ENCODE results near the gene AUNIP. TPM values are rescaled to one million over a fixed set of nuclear protein-coding genes. Genes with fewer than 3 reads are reported as not detected.

The AUNIP gene
- polyA plus RNA-seq, 1 of the 3 experiments (the other 2 are of a cell fraction): 1.9 TPM

- peaks cover 0 to 28% of the 10 kb centered on the region in 2 experiments for H3K36me3 ChIP-seq (replicated peaks in 1 of 2; ENCODE audit: control insufficient read depth in 1 of 2, insufficient read depth in 2 of 2, low read length in 1 of 2)
- WGBS (ENCODE audit: low lambda C conversion rate): 86% methylated on average over 10 of the region's 10 CpGs
- no peaks in the 10 kb centered on the region for H3K27me3 ChIP-seq (ENCODE audit: insufficient read depth)
- H3F3A ChIP-seq (replicated peaks; ENCODE audit: insufficient read depth): peaks cover 24% of the 10 kb centered on the region
- H3K4me1 ChIP-seq (ENCODE audit: control insufficient read depth in 1 of 2, insufficient read depth in 2 of 2, low read depth in 1 of 2, low read length in 1 of 2): peaks cover 0 to 20% of the 10 kb centered on the region in 2 experiments; a peak in 3 of 4 replicates
- POLR2A ChIA-PET: interaction anchor here (1.0 kb wide), 1 partner anchor 107 kb away, joined by 3 read pairs; no protein-coding TSS in a partner anchor
- no peak overlapping the region for H2AFZ ChIP-seq (ENCODE audit: low read depth)
- H3K4me3 ChIP-seq (ENCODE audit: low read depth in 2 of 2, low read length in 1 of 2): no peak overlapping the region
- CTCF ChIA-PET: interaction anchor here (1.0 to 2.9 kb wide), 4 partner anchors 9 to 109 kb away, joined by 3 to 18 read pairs (median 6); partner anchors contain the start of gene PAFAH2
- no peaks in the 10 kb centered on the region for H4K20me1 ChIP-seq (ENCODE audit: insufficient read depth)
- TF ChIP-seq CTCF (IDR thresholded peaks at IDR 0.05) (no peak), TEAD4 (IDR thresholded peaks at IDR 0.05; ENCODE audit: borderline replicate concordance, insufficient read depth) (no peak), NRF1 (IDR thresholded peaks at IDR 0.05; ENCODE audit: low read depth, low read length) (no peak), FOXJ3 (CRISPR knock-in tag; IDR thresholded peaks at IDR 0.05) (no peak), RXRA (IDR thresholded peaks at IDR 0.05; ENCODE audit: borderline replicate concordance, low read depth) (no peak), SIN3A (IDR thresholded peaks at IDR 0.05; ENCODE audit: borderline replicate concordance, low read depth, low read length) (no peak), SMC3 (IDR thresholded peaks at IDR 0.05; ENCODE audit: low read depth, low read length) (no peak), PBX3 (IDR thresholded peaks at IDR 0.05) (no peak), GATA2 (CRISPR knock-in tag; IDR thresholded peaks at IDR 0.05) (no peak), YY1 (IDR thresholded peaks at IDR 0.05; ENCODE audit: low read depth) (no peak), RCOR1 (IDR thresholded peaks at IDR 0.05; ENCODE audit: low read length) (no peak), FOXM1 (IDR thresholded peaks at IDR 0.05; ENCODE audit: low read depth) (no peak)
- no peaks in the 10 kb centered on the region for H3K9me2 ChIP-seq
- H3K79me2 ChIP-seq (ENCODE audit: insufficient read depth): peaks cover 32% of the 10 kb centered on the region; the same call in 1 of the 2 replicates
- no peak overlapping the region for H3K27ac ChIP-seq (ENCODE audit: low read depth in 2 of 2, low read length in 1 of 2)
- no peak for DNase-seq
- H3K9me3 ChIP-seq: no peaks in the 10 kb centered on the region
- H3K9ac ChIP-seq: no peak overlapping the region
- H3K4me2 ChIP-seq: no peak overlapping the region
Measured at GRCh38 chr1:25890239-25891034, 31.2 kb upstream of the AUNIP start.

GRCh38 chr1:25889470-25889869, 30.2 kb upstream of the AUNIP start:
- Histone ChIP-seq H3K4me2 (no peak overlapping the region), H3K27ac (ENCODE audit: low read depth in 2 of 2, low read length in 1 of 2) (no peak overlapping the region)
- CTCF ChIA-PET: interaction anchor here (0.8 to 1.4 kb wide), 3 partner anchors 10 to 120 kb away, joined by 3 to 7 read pairs (median 4); no protein-coding TSS in a partner anchor

More at GRCh38 chr1:25889470-25889869, 30.2 kb upstream of the AUNIP start:
- Histone ChIP-seq H4K20me1 (ENCODE audit: insufficient read depth) (no peaks in the 10 kb centered on the region), H3K9me3 (no peaks in the 10 kb centered on the region), H3K79me2 (ENCODE audit: insufficient read depth) (peaks cover 27% of the 10 kb centered on the region; the same call in 1 of the 2 replicates), H3K4me3 (ENCODE audit: low read depth in 2 of 2, low read length in 1 of 2) (no peak overlapping the region), H3K9me2 (no peaks in the 10 kb centered on the region), H2AFZ (ENCODE audit: low read depth) (no peak overlapping the region), H3K9ac (no peak overlapping the region), H3F3A (replicated peaks; ENCODE audit: insufficient read depth) (peaks cover 22% of the 10 kb centered on the region), H3K27me3 (ENCODE audit: insufficient read depth) (no peaks in the 10 kb centered on the region), H3K4me1 (ENCODE audit: control insufficient read depth in 1 of 2, insufficient read depth in 2 of 2, low read depth in 1 of 2, low read length in 1 of 2) (peaks cover 0 to 20% of the 10 kb centered on the region in 2 experiments; a peak in 3 of 4 replicates), H3K36me3 (replicated peaks in 1 of 2; ENCODE audit: control insufficient read depth in 1 of 2, insufficient read depth in 2 of 2, low read length in 1 of 2) (peaks cover 0 to 21% of the 10 kb centered on the region in 2 experiments)
- no peak for TF ChIP-seq FOXM1 (IDR thresholded peaks at IDR 0.05; ENCODE audit: low read depth)
- no peak for TF ChIP-seq TCF12 (IDR thresholded peaks at IDR 0.05)
- no peak for TF ChIP-seq RXRA (IDR thresholded peaks at IDR 0.05; ENCODE audit: borderline replicate concordance, low read depth)
- TF ChIP-seq EP300 (IDR thresholded peaks at IDR 0.05; ENCODE audit: borderline replicate concordance in 1 of 2, low read depth in 1 of 2, low read length in 1 of 2): no peak
- no peak for TF ChIP-seq TAF1 (IDR thresholded peaks at IDR 0.05; ENCODE audit: borderline replicate concordance, low read depth, low read length)
- TF ChIP-seq GATA2 (CRISPR knock-in tag; IDR thresholded peaks at IDR 0.05): no peak
- TF ChIP-seq EZH2phosphoT487 (IDR thresholded peaks at IDR 0.05; ENCODE audit: borderline replicate concordance, low read depth): no peak
- no peak for TF ChIP-seq POLR2AphosphoS5 (IDR thresholded peaks at IDR 0.05; ENCODE audit: low read depth, low read length)
- TF ChIP-seq GABPA (IDR thresholded peaks at IDR 0.05; ENCODE audit: low read depth): no peak
- no peak for TF ChIP-seq NRF1 (IDR thresholded peaks at IDR 0.05; ENCODE audit: low read depth, low read length)
- TF ChIP-seq ELF1 (IDR thresholded peaks at IDR 0.05): no peak
- TF ChIP-seq ZBTB33 (IDR thresholded peaks at IDR 0.05; ENCODE audit: borderline replicate concordance, low read depth): no peak
- no peak for TF ChIP-seq USF1 (IDR thresholded peaks at IDR 0.05; ENCODE audit: borderline replicate concordance, low read depth)
- no peak for TF ChIP-seq FOXJ3 (CRISPR knock-in tag; IDR thresholded peaks at IDR 0.05)
- 88% methylated on average over 3 of the region's 3 CpGs for WGBS (ENCODE audit: low lambda C conversion rate)
- POLR2A ChIA-PET: no interaction called here
- no peak for DNase-seq
